Activated CD4-positive, CD25-positive, alpha-beta regulatory T cell (primary cell): ENCODE results near the gene EFCAB6.

Experiments
- DNase-seq, 4 experiments: peaks; one replicate each; lab custom pipeline; 2025; lab: John Stamatoyannopoulos, UW

EFCAB6 gene

DNA sequence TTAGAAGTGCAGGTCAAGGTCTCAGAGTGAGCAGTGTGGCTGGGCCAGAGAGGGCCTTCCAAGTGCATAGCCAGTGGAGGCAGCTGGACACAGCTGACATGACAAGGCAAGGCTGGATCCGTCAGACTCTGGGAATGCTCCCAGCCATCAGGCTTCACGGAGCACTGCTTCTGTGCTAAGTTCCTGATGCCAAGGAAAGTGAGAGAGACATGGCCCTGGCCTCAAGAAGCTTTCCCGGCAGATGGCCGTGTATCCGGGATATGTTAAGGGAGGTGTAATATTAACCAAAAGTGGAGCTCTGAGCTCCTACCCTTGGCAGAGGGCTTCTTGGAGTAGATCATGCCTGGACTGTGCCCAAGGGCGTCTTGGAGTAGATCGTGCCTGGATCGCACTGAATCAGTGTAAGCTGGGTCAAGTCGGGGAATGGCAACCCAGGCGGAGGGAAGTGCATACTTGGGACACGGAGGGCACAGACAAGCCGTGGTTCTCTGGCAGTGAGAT, 7.4 kb upstream of the EFCAB6 start:
- DNase-seq: no peak

DNA sequence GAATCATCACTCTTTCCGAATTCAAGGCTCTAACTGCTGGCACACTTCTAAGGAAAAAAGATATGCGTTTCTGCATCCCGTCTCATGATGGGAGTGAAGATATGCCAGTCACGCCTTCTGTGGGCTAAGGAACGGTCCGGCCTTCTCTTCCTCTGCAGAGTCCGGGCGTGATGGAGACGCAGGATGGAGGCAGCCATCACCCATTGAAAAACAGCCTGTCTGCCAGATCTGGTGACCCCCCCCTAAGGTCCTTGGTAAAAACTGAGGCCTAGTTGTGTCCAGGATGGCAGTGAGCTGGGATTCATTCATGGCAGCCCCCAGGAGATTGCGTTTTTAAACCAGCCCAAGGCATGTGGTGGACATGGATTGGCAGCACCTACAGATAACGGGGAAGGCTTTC, 6.9 kb upstream of the EFCAB6 start:
- DNase-seq: no peak

DNA sequence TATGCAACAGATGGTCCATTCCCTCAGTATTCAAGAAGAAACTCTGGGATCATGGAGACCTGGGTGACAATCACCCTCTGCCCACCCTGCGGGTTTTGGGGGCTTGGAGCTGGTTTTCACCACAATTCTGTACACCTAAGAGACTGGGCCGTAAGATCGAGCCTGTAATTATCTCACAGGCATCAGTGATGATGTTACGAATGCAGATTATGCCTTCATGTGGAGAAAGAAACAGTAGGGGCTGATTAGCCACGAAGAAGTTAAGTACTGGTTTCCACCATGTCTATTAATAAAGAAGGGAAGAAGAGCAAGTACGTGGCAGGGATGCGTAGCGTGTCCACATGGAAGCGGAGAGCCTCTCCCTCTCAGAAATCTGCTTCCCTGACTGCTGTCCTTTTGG, 5.3 kb upstream of the EFCAB6 start:
- DNase-seq: no peak

DNA sequence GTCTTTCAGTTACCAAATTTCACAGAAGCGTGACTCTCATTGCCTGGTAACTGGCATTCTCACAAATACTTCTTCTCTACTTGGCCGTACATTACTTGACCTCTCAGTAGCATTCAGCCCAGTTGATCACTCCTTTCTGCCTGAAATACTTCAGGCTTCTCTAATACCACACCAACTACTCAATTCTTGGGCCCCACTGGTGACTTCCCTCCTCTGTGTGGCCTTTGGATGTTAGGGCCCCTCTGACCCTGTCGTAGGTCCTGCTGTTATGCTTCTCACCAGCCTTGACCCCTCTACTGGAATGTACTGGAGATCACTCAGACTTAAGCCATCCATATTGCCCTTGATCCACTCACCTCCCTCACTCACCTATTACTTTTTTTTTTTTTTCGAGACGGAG, 2.2 kb upstream of the EFCAB6 start:
- DNase-seq: no peak

DNA sequence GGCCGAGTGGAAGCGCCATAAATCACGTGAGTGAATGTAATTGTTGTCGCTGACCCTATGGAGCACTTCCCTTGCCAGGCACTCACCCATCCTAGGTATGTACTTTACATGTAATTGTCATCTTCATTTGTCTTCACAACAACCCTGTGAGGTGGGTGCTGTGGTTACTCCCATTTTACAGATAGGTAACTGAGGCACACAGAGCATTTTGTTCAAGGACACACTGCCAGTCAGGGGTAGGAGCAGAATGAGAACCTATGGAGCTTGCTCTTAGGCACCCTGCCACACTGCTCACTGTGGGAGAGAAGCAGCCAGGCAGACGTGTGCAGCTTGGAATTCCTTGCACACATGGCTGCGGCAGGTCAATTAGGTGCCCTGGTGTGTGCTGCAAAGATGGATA, 785 bp upstream of the EFCAB6 start:
- no peak for DNase-seq

DNA sequence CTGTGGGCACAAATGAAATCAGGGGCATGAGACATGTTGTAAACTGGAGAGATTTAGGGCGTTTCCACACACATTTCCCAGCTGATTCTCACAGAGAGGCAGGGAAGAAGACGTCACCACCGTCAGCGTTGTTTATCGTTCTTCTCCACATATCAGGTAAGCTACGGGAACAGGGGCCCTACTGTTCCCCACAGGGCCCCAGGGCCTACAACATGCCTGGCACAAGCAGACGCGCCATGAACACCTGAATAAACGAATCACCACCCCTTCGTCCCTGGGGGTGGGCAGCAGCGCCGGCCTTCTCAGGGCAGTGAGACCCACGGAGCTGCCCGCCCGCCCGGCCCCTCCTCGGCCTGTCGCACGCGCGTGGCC, 342 bp downstream of the EFCAB6 start:
- DNase-seq: no peak

DNA sequence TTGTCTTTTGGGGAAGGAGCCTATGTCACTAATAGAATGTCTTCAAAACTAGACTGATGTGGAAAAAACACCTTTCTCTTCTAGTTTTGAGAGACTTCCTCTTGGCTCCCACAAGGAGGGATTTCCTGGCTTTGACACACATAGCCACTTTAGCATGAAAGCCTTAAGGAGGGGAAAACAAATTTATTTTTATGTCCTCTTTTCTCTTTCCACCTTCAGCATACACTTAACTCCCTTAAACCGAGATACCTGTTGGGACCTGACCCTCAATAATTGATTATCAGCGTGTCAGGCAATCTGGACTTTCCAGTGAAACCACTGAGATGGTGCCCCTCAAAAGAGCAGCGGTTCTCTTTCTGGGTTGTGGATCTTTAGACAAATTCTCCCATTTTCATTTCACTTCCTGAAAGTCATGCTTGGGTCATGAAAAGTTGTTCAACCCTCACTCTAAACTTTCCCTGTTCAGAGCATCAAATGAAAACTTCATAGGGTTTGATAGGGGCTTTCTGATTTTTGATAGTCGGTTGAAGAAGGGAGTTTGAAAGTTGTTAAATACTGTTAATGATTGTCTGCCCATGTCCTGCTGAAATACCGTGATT, 9.1 kb downstream of the EFCAB6 start:
- no peak for DNase-seq

DNA sequence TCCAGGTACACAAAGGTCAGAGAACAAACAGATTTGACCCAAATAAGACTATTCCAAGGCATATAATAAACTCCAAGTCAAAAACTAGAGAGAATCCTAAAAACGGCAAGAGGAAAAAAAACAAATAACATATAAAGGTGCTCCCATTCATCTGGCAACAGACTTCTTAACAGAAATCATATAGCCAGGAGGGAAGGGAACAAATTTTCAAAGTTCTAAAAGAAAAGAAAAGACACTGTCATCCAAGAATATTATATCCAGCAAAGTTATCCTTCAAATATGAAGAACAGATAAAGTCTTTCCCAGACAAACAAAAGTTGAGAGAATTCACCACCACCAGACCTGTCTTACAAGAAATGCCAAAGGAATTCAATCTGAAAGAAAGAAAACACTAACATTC, 11.1 kb downstream of the EFCAB6 start:
- DNase-seq: no peak

DNA sequence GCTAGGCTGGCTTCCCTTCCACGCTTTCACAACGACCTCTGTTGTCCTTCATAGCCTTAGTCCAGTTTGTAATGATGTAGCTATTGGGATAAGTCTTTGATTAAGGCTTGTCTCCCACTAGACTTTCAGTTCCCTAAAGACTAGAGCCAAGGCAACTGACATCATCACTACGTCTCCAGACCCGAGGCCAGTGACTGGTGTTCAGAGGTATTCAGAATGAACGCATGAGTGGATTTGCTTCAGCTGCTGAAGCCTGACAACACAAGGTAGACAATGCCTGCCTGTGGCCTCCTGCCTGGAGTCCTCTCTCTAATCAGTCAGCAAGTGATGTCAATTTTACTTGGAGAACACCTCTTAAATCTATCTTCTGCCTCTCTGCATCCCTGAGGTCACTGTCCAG, 13.6 kb downstream of the EFCAB6 start:
- no peak for DNase-seq

DNA sequence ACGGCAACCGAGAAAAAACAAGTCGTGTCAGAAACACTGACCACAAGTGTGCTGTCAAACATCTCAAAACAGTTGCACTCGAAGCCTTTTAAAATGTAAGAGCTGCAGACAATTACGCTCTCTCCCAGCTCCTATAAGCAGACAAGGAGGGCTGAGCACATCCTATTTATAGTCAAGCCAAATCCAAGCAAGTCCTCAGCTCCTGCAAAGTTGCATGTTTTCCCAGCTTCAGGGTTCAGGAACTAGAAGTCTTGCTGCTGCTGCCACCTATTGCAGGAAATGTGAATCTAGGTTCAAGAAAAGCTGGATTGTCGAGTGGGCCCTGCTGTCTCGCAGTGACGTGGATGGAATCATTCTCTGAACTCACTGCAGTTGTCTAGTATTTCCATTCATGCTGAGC, 15.5 kb downstream of the EFCAB6 start:
- DNase-seq: no peak

DNA sequence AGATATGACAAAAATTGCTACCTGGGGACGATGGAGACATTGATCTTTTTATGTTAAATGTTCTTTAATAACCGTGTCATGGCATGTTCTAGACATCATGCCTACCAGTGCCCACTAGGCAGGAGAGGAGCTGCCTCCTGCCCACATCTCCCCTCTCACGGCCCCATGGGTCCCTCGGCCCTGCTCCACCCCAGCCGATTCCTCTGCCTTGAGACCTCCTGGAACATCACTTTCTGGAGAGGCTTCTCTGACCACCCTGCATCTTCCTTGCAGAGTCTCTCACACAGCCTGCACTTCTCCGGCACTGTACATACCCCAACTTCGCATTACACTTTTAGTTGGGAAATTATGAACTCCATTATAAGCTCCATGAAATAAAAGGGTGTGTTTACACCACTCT, 16.8 kb downstream of the EFCAB6 start:
- DNase-seq: no peak

DNA sequence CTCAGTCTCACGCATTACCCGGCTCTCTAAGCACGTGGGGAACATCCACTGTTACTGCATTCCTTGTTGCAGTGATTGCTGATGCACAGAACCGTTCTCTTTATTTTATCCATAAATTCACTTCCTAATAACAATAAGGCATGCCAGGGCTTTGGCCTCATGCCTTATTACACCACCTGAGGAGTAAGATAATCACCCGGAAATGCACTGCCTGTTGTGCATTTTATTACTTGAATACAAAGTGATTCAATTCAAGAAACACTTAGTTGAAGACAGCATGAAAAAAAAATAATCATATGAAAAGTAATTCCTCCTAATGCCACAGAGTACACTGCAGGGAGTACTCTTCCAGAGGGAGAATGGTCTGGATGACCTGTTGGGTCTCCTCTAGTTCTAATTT, 19.2 kb downstream of the EFCAB6 start:
- no peak for DNase-seq

DNA sequence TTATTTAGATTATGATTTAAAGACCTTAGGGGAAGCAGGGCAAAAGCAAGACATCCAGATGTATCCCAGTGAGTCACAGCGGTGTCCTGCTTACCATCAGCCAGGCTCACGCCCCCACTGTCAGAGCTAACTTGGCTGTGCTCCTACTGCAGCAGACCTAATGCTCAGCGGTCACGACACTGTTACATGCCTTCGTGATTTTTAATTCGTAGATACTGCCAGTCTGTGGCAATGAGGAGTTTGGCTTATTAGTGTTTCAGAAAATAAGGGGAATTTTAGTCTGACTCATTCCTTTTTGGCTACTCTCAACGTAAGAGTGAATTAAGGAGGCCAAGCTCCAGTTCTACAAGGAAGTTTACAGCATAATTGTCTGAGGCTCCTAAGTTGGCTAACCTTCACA, 22.7 kb downstream of the EFCAB6 start:
- DNase-seq: no peak

DNA sequence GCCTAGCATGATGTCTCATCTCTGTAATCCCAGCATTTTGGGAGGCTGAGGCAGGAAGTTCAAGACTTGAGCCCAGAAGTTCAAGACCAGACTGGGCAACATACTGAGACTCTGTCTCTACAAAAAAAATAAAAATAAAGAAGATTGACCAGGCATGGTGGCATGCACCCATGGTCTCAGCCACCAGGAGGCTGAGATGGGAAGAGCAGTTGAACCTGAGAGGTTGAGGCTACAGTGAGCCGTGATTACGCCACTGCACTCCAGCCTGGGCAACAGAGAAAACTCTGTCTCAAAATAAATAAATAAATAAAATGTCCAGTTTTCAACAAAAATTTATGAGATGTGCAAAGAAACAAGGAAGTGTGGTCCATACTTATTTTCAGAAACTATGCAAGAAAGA, 28.3 kb downstream of the EFCAB6 start:
- no peak for DNase-seq

DNA sequence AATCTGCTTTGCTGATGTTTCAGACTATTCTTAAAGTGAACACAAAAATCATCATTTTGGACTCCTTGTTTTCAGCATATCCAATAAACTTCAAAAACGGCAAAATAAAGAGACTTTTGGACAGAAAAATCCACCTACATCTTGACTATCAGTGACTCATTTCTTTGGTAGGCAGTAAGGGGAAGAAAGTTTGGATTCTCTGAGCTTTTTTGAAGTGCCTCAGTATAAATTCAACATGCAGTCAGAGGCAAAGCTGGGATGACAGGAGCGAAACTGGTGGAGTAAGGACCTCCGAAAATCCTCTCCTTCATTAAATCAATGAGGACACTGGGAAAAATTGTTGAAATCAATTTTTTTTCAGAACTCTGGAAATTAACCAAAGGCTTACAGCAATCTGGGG, 29.7 kb downstream of the EFCAB6 start:
- no peak for DNase-seq

DNA sequence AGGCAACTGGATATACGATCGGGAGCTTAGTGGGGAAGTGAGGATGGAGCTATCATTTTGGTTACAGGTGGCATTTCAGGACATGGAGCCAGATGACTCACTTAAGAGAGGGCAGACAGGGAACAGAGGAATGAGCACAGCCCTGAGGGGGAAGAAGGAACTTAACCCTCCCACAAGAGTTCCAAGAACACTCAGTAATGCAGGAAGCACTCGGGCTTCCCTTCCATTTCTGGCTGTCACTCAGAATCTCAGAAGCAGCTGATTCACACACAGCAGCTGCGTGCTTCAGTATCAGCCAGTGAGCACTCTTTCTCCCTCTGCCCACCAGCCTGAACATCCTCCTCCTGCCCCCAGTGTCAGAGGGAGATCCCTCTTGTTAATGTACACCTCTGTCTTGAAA, 34.8 kb downstream of the EFCAB6 start:
- DNase-seq: no peak

DNA sequence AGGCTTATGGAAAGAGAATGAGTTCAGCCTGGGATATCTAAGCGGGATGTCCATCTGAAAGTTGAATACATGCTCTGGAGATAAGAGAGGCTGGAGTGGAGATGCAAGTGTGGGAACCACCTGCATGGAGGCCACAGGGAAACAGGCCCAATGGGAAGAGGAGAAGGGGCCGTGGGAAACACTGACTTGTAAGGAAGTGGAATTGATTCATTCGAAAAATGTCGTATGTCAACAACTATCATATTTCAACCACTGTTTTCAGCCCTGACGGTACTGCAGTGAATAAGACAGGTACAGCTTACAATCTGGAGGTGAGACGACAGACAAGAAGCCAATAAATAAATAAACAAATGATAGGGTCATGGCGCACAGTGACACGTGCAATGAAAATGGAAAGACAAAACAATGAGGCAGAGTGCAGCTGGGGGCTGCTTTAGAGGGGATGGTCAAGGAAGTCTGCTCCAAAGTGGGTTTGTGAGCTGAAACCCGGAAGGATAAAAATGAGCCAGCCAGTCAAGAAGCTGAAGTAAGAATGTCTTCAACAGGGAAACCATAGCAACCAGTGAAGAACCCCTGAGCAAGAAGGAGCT, 35.9 kb downstream of the EFCAB6 start:
- no peak for DNase-seq

DNA sequence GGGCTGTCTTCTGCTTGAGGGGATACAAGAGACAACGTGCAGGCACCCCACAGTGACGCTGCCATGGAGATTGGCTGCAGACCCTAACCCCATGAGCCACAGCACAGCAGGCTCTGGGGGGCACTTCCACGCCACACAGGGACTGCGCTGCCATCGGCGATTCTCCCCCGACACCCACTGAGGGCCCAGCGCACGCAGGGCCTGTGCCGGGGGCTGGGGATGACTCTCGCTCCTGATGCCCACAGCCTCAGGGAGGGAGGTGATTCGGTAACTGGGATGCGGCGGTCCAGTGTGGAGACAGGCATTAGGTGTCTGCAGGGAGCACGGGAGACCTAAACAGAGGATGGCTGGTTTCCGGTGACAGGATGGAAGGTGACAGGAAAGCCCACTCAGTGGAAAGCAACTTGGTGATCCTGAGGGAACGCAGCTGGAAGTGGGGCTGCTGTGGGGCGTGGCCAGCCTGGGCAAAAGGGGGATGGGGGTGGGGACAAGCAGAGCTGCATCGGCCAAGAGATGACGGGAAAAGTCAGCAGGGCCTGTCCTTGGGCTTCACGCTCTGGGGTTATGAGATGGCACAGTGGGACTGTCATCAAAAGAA, 37.7 kb downstream of the EFCAB6 start:
- DNase-seq: no peak

DNA sequence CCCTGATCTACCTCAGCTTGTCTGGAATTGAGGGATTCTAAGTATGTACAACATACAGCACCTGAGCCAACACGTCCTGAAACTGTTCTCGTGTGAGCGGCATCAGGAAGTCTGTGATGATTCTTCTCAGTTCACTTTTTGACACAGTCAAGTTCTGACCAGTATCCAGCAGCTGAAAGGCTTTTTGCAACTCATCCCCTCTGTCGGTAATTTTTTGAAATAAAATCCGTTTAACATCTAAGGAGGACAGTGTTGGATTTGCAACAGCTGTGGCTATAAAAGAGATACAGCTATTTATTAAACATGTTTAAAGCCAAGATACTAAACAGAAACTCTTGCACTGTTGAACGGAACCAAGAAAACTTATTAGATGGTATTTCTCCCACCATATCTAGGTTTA, 39.3 kb downstream of the EFCAB6 start:
- DNase-seq: no peak

DNA sequence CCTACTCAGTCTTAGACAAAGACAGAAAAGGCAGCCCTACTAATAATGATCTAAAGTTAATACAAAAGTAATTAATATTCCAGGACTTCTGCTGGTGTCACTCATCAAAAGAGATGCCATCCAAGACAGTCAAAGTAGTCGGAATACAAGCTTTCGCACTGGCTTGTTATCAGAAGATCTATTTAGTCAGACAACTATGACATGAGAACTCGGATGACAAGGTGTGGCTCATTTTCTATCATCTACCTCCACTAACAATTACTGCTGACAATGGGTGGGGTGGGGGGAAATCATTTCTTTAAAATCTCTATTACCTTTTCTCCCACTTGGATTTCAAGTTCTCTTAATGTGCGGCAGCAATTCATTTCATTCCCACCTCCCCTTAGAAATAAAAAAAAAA, 56.7 kb downstream of the EFCAB6 start:
- DNase-seq: no peak

DNA sequence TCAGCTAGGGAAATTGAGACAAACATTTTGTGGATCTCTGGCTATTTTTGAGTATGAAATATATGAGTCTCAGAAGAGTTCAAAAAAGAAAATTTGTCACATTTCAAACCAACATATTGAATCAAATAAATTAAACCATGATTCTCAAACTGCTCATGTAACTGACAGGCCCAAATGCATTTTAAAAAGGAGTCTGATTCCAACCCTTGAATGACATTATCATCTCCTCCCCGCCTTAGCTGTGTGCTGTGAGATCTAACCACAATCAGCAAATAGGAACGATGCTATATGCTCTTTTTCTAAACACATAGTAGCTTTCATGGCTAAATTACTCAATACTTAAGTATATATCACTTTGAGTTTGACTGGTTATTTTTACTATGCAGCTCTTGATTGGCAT, 57.1 kb downstream of the EFCAB6 start:
- DNase-seq: no peak

DNA sequence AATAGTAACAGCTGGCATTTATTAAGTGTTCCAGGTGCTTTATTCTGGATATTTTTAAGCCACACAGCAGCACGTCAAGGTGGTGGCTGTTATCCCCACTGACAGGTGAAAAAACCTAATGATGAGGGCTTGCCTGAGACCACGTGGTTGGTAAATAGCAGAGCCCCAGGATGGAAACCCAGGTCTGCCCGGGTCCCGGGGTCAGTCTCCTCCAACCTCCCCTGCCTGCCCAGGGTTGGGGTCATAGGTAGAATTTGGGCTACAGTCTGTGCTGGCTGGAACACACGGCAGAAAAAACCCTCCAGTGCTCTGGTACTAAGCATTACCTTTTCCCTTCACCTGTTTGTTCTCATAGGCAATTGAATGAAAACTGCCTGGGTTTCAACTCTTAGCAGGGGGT, 57.9 kb downstream of the EFCAB6 start:
- no peak for DNase-seq

DNA sequence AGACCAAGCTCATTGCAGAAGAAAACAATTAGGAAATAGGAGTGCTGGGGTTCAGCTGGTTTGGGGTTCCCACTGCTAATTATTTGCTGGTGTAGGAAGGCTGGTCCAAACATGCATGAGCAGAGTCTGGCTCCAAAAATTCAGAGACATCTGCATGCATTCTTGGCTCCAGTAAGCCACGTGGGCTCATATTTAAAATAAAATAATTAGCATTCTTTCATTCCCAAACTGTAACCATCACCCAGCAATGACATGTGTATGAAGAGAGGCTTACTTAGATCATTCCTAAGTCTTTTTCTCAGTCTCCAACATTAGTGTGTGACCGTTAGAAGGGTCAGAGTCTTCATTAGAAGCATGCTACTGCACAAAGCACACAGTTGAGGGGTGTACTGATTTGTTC, 58.4 kb downstream of the EFCAB6 start:
- no peak for DNase-seq

DNA sequence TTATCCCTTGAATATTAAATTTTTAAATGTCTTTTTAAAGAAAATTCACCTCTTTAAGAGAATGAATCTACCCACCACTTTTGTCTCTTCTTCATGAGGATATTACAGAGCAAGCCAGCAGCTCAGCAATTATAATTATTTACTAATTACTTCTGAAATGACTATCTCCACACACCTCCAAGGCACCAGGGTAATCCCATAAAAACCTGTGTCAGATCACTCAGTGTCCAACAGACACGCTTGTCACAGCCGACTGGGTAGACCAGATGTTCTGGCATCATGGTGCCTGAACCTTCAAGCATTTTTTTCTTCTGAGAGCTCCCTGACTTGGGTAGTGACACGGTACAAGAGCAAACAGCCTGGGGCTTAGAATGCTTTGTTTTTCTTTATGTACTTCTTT, 61.4 kb downstream of the EFCAB6 start:
- no peak for DNase-seq
